GM19238 (cell line): Measurements from ENCODE around the gene POTEM.
"Not testable (repeated sequence)": the region's sequence is repeated elsewhere in the genome, so short reads cannot be mapped to it uniquely, and the experiment has no call there.

Source experiments
- DNase-seq: peaks from one replicate; pipeline ENCODE4 v3.0.0; 2011; ENCODE audit warnings: low spot score; ENCODE audit not compliant: insufficient read length

POTEM gene

GRCh38 chr14:18967134-18967533, at the start of gene POTEM:
POTEM (plus strand) TSS chr14:18967434; CDS start chr14:18967486, 52 bp downstream.
- not testable (repeated sequence) for DNase-seq

- DNase-seq: not testable (repeated sequence)
Measured at GRCh38 chr14:18918345-18918744, 48.9 kb upstream of the POTEM start.

GRCh38 chr14:18920052-18920451, 47.2 kb upstream of the POTEM start:
- DNase-seq: not testable (repeated sequence)

- DNase-seq: not testable (repeated sequence)
Measured at GRCh38 chr14:18921055-18921701, 46.1 kb upstream of the POTEM start.

GRCh38 chr14:18936848-18937247, 30.4 kb upstream of the POTEM start:
- DNase-seq: not testable (repeated sequence)

- DNase-seq: not testable (repeated sequence)
Measured at GRCh38 chr14:18938733-18939132, 28.5 kb upstream of the POTEM start.

- DNase-seq: not testable (repeated sequence)
Measured at GRCh38 chr14:18949939-18950338, 17.3 kb upstream of the POTEM start.

- not testable (repeated sequence) for DNase-seq
Measured at GRCh38 chr14:18953085-18953484, 14.1 kb upstream of the POTEM start.

GRCh38 chr14:18955816-18956215, 11.4 kb upstream of the POTEM start:
- DNase-seq: not testable (repeated sequence)

GRCh38 chr14:18961576-18961975, 5.7 kb upstream of the POTEM start:
- not testable (repeated sequence) for DNase-seq

- DNase-seq: not testable (repeated sequence)
Measured at GRCh38 chr14:18962143-18962542, 5.1 kb upstream of the POTEM start.

GRCh38 chr14:18963276-18963675, 4.0 kb upstream of the POTEM start:
- not testable (repeated sequence) for DNase-seq

GRCh38 chr14:18964878-18965277, 2.4 kb upstream of the POTEM start:
- DNase-seq: not testable (repeated sequence)

GRCh38 chr14:19002566-19002965, 35.3 kb downstream of the POTEM start:
- not testable (repeated sequence) for DNase-seq

GRCh38 chr14:19006490-19006889, 39.3 kb downstream of the POTEM start:
- not testable (repeated sequence) for DNase-seq

GRCh38 chr14:19007678-19008077, 40.4 kb downstream of the POTEM start:
- not testable (repeated sequence) for DNase-seq

GRCh38 chr14:19011029-19011428, 43.8 kb downstream of the POTEM start:
- not testable (repeated sequence) for DNase-seq

- DNase-seq: not testable (repeated sequence)
Measured at GRCh38 chr14:19011703-19012102, 44.5 kb downstream of the POTEM start.

GRCh38 chr14:19015185-19015584, 48.0 kb downstream of the POTEM start:
- DNase-seq: not testable (repeated sequence)

- DNase-seq: not testable (repeated sequence)
Measured at GRCh38 chr14:19025080-19025589, 57.9 kb downstream of the POTEM start.

GRCh38 chr14:19026649-19027351, 59.6 kb downstream of the POTEM start:
- DNase-seq: not testable (repeated sequence)

- not testable (repeated sequence) for DNase-seq
Measured at GRCh38 chr14:19027895-19028294, 60.7 kb downstream of the POTEM start.
